Body of pancreas (tissue), 4 donors: ENCODE data around the gene PPP1R7. TPM values are rescaled to one million over a fixed set of nuclear protein-coding genes. Genes with fewer than 3 reads are reported as not detected.

Experiments used
- ATAC-seq: fragments of 150-250 bp; one replicate; pipeline ENCODE4 v1.9.1; 2016
- DNase-seq, 4 donors: peaks; one replicate each; pipeline ENCODE4 v3.0.0-alpha.2; 2019
- H3K27ac ChIP-seq, 4 donors: fragments of 200-600 bp; sonication (generic); 1 replicate in 3 of 4; 2 replicates in 1 of 4; pipeline versions ENCODE4 v1.5.1 to v1.6.1; 2016 to 2019; ENCODE audit warnings: mild to moderate bottlenecking in 1 of 4, mixed read lengths in 1 of 4, moderate library complexity in 1 of 4
- H3K27me3 ChIP-seq, 2 donors: fragments of 200-600 bp; sonication (generic); one replicate each; pipeline ENCODE4 v1.6.0; 2016; ENCODE audit warnings: mild to moderate bottlenecking in 1 of 2
- H3K36me3 ChIP-seq, 2 donors: fragments of 200-600 bp; sonication (generic); replicated peaks in 1 of 2; 2 replicates each; pipeline ENCODE4 v1.5.1; 2016; ENCODE audit warnings: low read depth in 2 of 2; ENCODE audit not compliant: insufficient read depth in 1 of 2
- H3K4me1 ChIP-seq: fragments of 200-600 bp; sonication (generic); one replicate; pipeline ENCODE4 v1.6.0; 2016
- H3K4me3 ChIP-seq, 2 donors: fragments of 200-600 bp; sonication (generic); 1 replicate in 1 of 2; 2 replicates in 1 of 2; pipeline ENCODE4 v1.5.1; 2016 to 2019
- H3K9me3 ChIP-seq, 3 donors: fragments of 200-600 bp; sonication (generic); 1 replicate in 2 of 3; 2 replicates in 1 of 3; pipeline ENCODE4 v1.5.1; 2016
- POLR2A ChIP-seq, 3 donors: fragments of 450-650 bp; IDR thresholded peaks; one replicate each; pipeline ENCODE4 v1.6.1; 2016; ENCODE audit warnings: antibody characterized with exemption in 3 of 3, mild to moderate bottlenecking in 2 of 3
- WGBS, 2 donors: methylation state at CpG; one replicate each; pipeline ENCODE4 v1.1.5; 2017; 5-methylcytosine and 5-hydroxymethylcytosine counted together
- intact Hi-C: fragments of 100-400 bp; cut with DNase I; formaldehyde crosslinking; loops from one replicate; pipeline ENCODE4 v1.15.1; 2023
- total RNA-seq, 2 donors: library from RNA; depleted of rRNA; stranded (reverse); fragments of >200 nt; gene quantifications; one replicate each; pipeline ENCODE4 v1.1.0, GENCODE V29; 2016
- TF ChIP-seq, protein P1 (sequence below), 7 experiments: fragments of 450-650 bp in 4 of 7; fragments of 200-600 bp in 3 of 7; sonication (generic) in 3 of 7; IDR thresholded peaks; one replicate each; pipeline ENCODE4 v1.5.1; 2016 to 2019; ENCODE audit warnings: antibody characterized with exemption in 7 of 7

Gene PPP1R7
- total RNA-seq, 2 donors from 2014 or later, result 27.0 to 99.4 TPM

- H3K27me3 ChIP-seq, result no peaks in the 10 kb centered on the region
- intact Hi-C loops, result no loop called here
- WGBS, 2 donors, result 73 to 84% methylated on average over 11 to 21 of the region's 21 CpGs
- H3K9me3 ChIP-seq, result no peaks in the 10 kb centered on the region
- no peak for ATAC-seq
- no peak overlapping the region for H3K27ac ChIP-seq
- H3K4me3 ChIP-seq, result no peak overlapping the region
- no peak for DNase-seq
- no peaks in the 10 kb centered on the region for H3K36me3 ChIP-seq
- TF ChIP-seq, protein P1, sequence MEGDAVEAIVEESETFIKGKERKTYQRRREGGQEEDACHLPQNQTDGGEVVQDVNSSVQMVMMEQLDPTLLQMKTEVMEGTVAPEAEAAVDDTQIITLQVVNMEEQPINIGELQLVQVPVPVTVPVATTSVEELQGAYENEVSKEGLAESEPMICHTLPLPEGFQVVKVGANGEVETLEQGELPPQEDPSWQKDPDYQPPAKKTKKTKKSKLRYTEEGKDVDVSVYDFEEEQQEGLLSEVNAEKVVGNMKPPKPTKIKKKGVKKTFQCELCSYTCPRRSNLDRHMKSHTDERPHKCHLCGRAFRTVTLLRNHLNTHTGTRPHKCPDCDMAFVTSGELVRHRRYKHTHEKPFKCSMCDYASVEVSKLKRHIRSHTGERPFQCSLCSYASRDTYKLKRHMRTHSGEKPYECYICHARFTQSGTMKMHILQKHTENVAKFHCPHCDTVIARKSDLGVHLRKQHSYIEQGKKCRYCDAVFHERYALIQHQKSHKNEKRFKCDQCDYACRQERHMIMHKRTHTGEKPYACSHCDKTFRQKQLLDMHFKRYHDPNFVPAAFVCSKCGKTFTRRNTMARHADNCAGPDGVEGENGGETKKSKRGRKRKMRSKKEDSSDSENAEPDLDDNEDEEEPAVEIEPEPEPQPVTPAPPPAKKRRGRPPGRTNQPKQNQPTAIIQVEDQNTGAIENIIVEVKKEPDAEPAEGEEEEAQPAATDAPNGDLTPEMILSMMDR (IDR thresholded peaks at IDR 0.05), result no peak
- TF ChIP-seq POLR2A (IDR thresholded peaks at IDR 0.05), result no peak
- H3K4me1 ChIP-seq, result no peaks in the 10 kb centered on the region
Observed at GRCh38 chr2:241126201-241126611, 24.1 kb upstream of the PPP1R7 start.

- no peak for ATAC-seq
- H3K36me3 ChIP-seq, result no peaks in the 10 kb centered on the region
- H3K4me1 ChIP-seq, result no peaks in the 10 kb centered on the region
- DNase-seq, result no peak
- H3K4me3 ChIP-seq, result no peak overlapping the region
- no peaks in the 10 kb centered on the region for H3K9me3 ChIP-seq
- intact Hi-C loops, result no loop called here
- TF ChIP-seq, protein P1 (IDR thresholded peaks at IDR 0.05), result no peak
- TF ChIP-seq POLR2A (IDR thresholded peaks at IDR 0.05), result no peak
- H3K27me3 ChIP-seq, result no peaks in the 10 kb centered on the region
- WGBS, 2 donors, result 93 to 98% methylated on average over 9 to 18 of the region's 18 CpGs
- no peak overlapping the region for H3K27ac ChIP-seq
Observed at GRCh38 chr2:241126771-241127202, 23.5 kb upstream of the PPP1R7 start.

DNA sequence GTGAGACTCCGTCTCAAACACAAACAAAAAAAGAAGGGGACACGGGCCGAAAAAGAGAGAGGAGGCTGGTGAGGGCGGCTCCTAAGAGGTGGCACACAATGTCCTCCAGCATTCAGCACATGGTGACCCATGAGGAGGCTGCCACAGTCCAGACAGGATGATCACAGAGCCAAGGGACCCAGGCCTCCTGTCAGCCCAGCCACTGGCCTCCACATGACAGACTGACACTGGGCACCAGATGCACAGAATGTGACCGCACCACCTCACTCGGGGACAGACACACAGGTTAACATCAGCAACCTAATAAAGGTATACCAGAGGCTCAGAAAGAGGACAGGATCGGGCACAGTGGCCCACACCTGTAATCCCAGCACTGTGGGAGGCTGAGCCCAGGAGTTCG lies 22.0 kb upstream of the PPP1R7 start:
- no peaks in the 10 kb centered on the region for H3K4me1 ChIP-seq
- no peak for TF ChIP-seq POLR2A (IDR thresholded peaks at IDR 0.05)
- TF ChIP-seq, protein P1 (IDR thresholded peaks at IDR 0.05), result no peak
- no peak for DNase-seq
- no peaks in the 10 kb centered on the region for H3K9me3 ChIP-seq
- intact Hi-C loops, result no loop called here
- no peak for ATAC-seq
- H3K36me3 ChIP-seq, result no peaks in the 10 kb centered on the region
- 89 to 90% methylated on average over 7 to 8 of the region's 8 CpGs for WGBS, 2 donors
- no peak overlapping the region for H3K4me3 ChIP-seq
- no peak overlapping the region for H3K27ac ChIP-seq
- no peaks in the 10 kb centered on the region for H3K27me3 ChIP-seq

- Histone ChIP-seq H3K9me3 (no peaks in the 10 kb centered on the region), H3K4me3 (no peak overlapping the region), H3K36me3 (no peaks in the 10 kb centered on the region), H3K27ac (no peak overlapping the region), H3K4me1 (no peaks in the 10 kb centered on the region), H3K27me3 (no peaks in the 10 kb centered on the region)
- TF ChIP-seq POLR2A (IDR thresholded peaks at IDR 0.05), result no peak
- TF ChIP-seq, protein P1 (IDR thresholded peaks at IDR 0.05), result no peak
- WGBS, 2 donors, result 83 to 88% methylated on average over 8 to 11 of the region's 12 CpGs
- intact Hi-C loops, result no loop called here
- DNase-seq, result no peak
- ATAC-seq, result no peak
Observed at GRCh38 chr2:241129086-241129871, 21.0 kb upstream of the PPP1R7 start.

GRCh38 chr2:241130316-241130715 lies 20.0 kb upstream of the PPP1R7 start:
- TF ChIP-seq POLR2A (IDR thresholded peaks at IDR 0.05), result no peak
- TF ChIP-seq, protein P1 (IDR thresholded peaks at IDR 0.05), result no peak
- WGBS, 2 donors, result 86 to 95% methylated on average over 8 to 16 of the region's 16 CpGs
- ATAC-seq (no peak), DNase-seq (no peak)
- Histone ChIP-seq H3K9me3 (no peaks in the 10 kb centered on the region), H3K4me1 (no peaks in the 10 kb centered on the region), H3K4me3 (no peak overlapping the region), H3K36me3 (no peaks in the 10 kb centered on the region), H3K27me3 (no peaks in the 10 kb centered on the region), H3K27ac (no peak overlapping the region)
- intact Hi-C loops, result no loop called here
